ENCODE measurements around the gene LRRC74B.

The LRRC74B gene

DNA sequence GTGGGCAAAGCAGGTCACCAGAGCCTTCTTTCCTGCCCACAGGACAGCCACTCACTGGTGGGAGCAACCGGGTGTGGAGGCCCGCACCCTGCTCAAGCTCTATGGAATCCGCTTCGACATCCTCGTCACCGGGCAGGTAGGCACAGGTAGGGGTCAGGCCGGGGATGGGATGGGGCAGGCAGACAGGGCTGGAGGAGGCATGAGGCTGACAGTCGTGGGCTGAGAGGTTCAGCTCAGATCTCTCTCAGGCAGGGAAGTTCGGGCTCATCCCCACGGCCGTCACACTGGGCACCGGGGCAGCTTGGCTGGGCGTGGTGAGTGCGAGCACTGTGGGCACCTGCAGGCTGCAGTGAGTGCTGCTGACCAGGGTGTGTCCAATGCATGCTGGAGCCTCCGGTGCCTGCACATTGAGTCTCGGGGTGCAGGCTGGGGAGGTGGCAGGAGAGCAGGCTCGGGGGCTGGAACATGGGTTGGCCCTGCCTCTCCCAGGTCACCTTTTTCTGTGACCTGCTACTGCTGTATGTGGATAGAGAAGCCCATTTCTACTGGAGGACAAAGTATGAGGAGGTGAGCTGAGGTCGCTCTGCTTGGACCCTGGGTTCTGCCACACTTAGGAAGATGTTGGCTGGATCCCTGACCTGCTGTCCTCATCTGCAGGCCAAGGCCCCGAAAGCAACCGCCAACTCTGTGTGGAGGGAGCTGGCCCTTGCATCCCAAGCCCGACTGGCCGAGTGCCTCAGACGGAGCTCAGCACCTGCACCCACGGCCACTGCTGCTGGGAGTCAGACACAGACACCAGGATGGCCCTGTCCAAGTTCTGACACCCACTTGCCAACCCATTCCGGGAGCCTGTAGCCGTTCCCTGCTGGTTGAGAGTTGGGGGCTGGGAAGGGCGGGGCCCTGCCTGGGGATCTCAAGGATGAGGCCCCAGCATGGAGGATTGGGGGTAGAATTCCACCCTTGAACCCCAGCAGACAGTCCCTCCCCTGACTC, 19.7 kb upstream of the LRRC74B start:
- Mint-ChIP-seq H3K4me3 (peak overlapping the region in 1 of 2 donors; percentile 52), H3K27me3 (peaks cover 4% of the 10 kb centered on the region), H3K4me1 (peaks cover 33% of the 10 kb centered on the region), H3K9me3 (no peaks in the 10 kb centered on the region), H3K27ac (peak overlapping the region; percentile 42 to 83)
- ATAC-seq (no peak), DNase-seq (no peak)

- ATAC-seq (no peak), DNase-seq (no peak)
- no peak overlapping the region for H3K4me3 Mint-ChIP-seq
- peaks cover 13% of the 10 kb centered on the region for H3K27me3 Mint-ChIP-seq
- H3K4me1 Mint-ChIP-seq: peaks cover 43% of the 10 kb centered on the region
- H3K27ac Mint-ChIP-seq: no peak overlapping the region
- no peaks in the 10 kb centered on the region for H3K9me3 Mint-ChIP-seq
Measured at GRCh38 chr22:21026783-21027692, 18.7 kb upstream of the LRRC74B start.

GRCh38 chr22:21028277-21029251, 17.2 kb upstream of the LRRC74B start:
- Mint-ChIP-seq H3K4me3 (no peak overlapping the region), H3K4me1 (peaks cover 49% of the 10 kb centered on the region), H3K27ac (no peak overlapping the region), H3K27me3 (peaks cover 20% of the 10 kb centered on the region), H3K9me3 (no peaks in the 10 kb centered on the region)
- DNase-seq: no peak
- ATAC-seq: no peak

- no peak for DNase-seq
- no peak for ATAC-seq
- Mint-ChIP-seq H3K9me3 (no peaks in the 10 kb centered on the region), H3K4me1 (peaks cover 43% of the 10 kb centered on the region), H3K4me3 (no peak overlapping the region), H3K27me3 (peaks cover 20% of the 10 kb centered on the region), H3K27ac (no peak overlapping the region)
Measured at GRCh38 chr22:21029486-21030025, 16.2 kb upstream of the LRRC74B start.

- Mint-ChIP-seq H3K4me3 (no peak overlapping the region), H3K27me3 (peaks cover 20% of the 10 kb centered on the region), H3K4me1 (peaks cover 41% of the 10 kb centered on the region), H3K9me3 (no peaks in the 10 kb centered on the region), H3K27ac (no peak overlapping the region)
- ATAC-seq: no peak
- DNase-seq: no peak
Measured at GRCh38 chr22:21030032-21030431, 15.7 kb upstream of the LRRC74B start.

DNA sequence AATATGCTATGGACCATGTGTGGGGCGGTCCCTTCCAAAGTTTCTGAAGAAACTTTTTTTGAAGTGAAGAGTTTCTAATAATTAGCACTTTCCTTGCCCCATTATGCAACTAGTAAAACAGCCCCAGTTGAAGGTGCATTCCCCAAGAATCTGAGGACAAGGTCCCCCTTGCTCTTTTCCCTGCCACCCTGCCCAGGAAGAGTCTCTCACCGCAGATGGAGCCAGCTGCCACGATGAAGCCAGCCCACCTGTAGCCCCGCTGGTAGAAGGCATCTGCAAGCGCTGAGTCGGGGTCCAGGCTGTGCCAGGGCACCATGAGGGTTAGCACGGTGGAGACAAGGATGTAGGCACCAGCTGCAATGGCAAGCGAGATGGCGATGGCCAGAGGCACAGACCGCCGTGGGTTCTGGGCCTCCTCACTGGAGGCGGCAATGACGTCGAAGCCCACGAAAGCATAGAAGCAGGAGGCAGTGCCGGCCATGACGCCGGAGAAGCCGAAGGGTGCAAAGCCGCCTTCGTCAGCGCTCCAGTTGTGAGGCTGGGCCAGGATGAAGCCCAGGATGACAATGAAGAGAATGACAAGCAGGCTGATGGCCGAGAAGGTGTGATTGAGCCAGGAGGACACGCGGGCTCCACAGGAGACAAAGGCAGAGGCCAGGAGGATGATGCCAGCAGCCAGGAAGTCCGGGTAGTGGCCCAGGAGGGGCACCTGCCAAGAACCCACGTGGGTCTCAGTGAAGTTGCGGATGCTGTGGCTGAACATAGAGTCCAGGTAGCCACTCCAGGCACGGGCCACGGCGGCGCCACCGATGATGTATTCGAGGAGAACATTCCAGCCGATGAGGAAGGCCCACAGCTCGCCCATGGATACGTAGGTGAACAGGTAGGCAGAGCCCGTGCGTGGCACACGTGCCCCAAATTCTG, 14.9 kb upstream of the LRRC74B start:
- DNase-seq (no peak), ATAC-seq (no peak)
- H3K9me3 Mint-ChIP-seq: no peaks in the 10 kb centered on the region
- H3K4me1 Mint-ChIP-seq: peaks cover 32% of the 10 kb centered on the region
- peak overlapping the region in 1 of 2 donors; percentile 48 for H3K27ac Mint-ChIP-seq
- H3K27me3 Mint-ChIP-seq: peaks cover 20% of the 10 kb centered on the region
- peak overlapping the region in 1 of 2 donors; percentile 79 for H3K4me3 Mint-ChIP-seq

DNA sequence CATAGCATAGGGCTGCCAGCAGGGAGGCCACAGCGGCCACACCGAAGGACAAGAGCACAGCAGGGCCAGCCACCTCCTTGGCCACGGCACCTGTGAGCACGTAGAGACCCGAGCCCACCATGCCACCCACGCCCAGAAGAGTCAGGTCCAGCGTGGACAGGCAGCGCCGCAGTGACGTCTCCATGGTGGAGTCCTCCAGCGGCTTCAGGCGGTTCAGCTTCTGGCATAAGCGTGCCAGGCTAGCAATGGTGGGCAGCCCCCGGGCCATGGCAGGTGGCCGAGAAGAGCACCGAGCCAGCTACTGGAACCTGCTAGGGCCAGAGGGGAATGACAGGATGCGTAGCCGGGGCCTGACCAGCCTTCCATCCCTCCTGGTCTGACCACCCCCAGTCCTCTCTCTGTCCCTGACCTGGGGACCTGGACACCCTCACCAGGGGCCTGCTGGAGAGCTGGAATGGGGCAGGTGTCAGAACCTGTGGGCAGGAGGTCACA, 14.2 kb upstream of the LRRC74B start:
- Mint-ChIP-seq H3K4me1 (peaks cover 28% of the 10 kb centered on the region), H3K4me3 (peak overlapping the region in 1 of 2 donors; percentile 79), H3K27ac (peak overlapping the region in 1 of 2 donors; percentile 61), H3K9me3 (no peaks in the 10 kb centered on the region), H3K27me3 (peaks cover 20% of the 10 kb centered on the region)
- ATAC-seq (no peak), DNase-seq (no peak)

DNA sequence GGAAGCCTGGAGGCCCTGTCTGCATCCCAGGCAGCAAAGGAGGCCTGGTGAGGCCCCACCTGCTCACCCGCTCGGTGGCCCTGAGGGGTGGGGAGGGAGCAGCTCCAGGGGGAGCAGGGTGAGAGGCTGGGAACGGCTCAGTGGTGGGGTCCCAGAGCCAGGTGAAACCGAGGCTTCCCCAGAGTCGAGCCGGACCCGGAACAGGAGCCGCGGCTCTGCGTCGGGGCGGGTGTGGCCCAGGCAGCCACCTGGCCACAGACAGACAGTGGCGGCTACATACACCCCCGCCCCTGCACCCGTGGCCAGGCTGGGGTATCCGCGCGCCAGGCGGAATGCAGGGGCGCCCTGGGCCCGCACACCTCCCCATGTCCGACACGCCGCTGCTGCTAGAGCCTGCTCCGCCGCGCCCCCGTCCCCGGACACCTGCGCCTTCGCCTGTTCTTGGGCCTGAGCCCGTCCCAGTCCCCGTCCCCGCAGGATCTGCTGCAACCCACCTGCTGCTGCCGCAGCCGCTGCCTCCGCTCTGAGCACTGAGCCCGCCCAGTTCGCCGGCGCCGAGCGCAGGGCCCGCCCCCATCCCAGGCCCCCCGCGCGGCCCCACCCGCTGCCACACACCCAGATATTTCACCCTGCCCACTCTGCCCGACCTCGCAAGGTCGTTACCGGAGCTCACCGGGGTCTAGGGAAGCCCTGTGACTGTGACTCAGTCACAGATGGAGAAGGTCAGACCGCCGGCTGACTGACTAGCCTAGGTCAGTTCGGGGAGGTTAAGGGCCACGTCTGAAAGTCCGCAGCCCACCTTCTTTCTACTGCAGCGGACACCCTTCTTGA, 13.5 kb upstream of the LRRC74B start, which contains the start of gene SLC7A4:
Gene SLC7A4 (minus strand): TSS at position 525 of the 831 bp plus-strand sequence. CDS start 749 bp downstream, outside the sequence.
- Mint-ChIP-seq H3K4me1 (peaks cover 28% of the 10 kb centered on the region), H3K27ac (peak within 1 kb of the TSS; percentile 12 to 61), H3K4me3 (peak within 1 kb of the TSS; percentile 62 to 79), H3K9me3 (no peaks in the 10 kb centered on the region), H3K27me3 (peaks cover 20% of the 10 kb centered on the region)
- ATAC-seq: peak; percentile 52
- no peak for DNase-seq

- peak overlapping the region in 1 of 2 donors; percentile 12 for H3K27ac Mint-ChIP-seq
- DNase-seq (no peak), ATAC-seq (no peak)
Measured at GRCh38 chr22:21032868-21033688, 12.7 kb upstream of the LRRC74B start.

GRCh38 chr22:21033895-21034294, 11.9 kb upstream of the LRRC74B start:
- peaks cover 20% of the 10 kb centered on the region for H3K27me3 Mint-ChIP-seq
- peak overlapping the region in 1 of 2 donors; percentile 60 for H3K27ac Mint-ChIP-seq
- no peaks in the 10 kb centered on the region for H3K9me3 Mint-ChIP-seq
- ATAC-seq: peak; percentile 87
- no peak for DNase-seq
- H3K4me3 Mint-ChIP-seq: no peak overlapping the region
- H3K4me1 Mint-ChIP-seq: peaks cover 28% of the 10 kb centered on the region

More at GRCh38 chr22:21032868-21033688, 12.7 kb upstream of the LRRC74B start:
- Mint-ChIP-seq H3K4me1 (peaks cover 28% of the 10 kb centered on the region), H3K27me3 (peaks cover 20% of the 10 kb centered on the region), H3K9me3 (no peaks in the 10 kb centered on the region), H3K4me3 (peak overlapping the region; percentile 62 to 79)

- no peak overlapping the region for H3K4me3 Mint-ChIP-seq
Measured at GRCh38 chr22:21034989-21035388, 10.8 kb upstream of the LRRC74B start.

GRCh38 chr22:21038405-21038804, 7.3 kb upstream of the LRRC74B start:
- H3K4me3 Mint-ChIP-seq: no peak overlapping the region
- no peak for DNase-seq
- no peak overlapping the region for H3K27ac Mint-ChIP-seq
- ATAC-seq: no peak
- H3K4me1 Mint-ChIP-seq: peaks cover 5% of the 10 kb centered on the region
- peaks cover 17% of the 10 kb centered on the region for H3K27me3 Mint-ChIP-seq
- no peaks in the 10 kb centered on the region for H3K9me3 Mint-ChIP-seq

More at GRCh38 chr22:21034989-21035388, 10.8 kb upstream of the LRRC74B start:
- peaks cover 22% of the 10 kb centered on the region for H3K4me1 Mint-ChIP-seq
- ATAC-seq (no peak), DNase-seq (no peak)
- H3K9me3 Mint-ChIP-seq: no peaks in the 10 kb centered on the region
- no peak overlapping the region for H3K27ac Mint-ChIP-seq
- peaks cover 20% of the 10 kb centered on the region for H3K27me3 Mint-ChIP-seq

Data from stimulated activated naive CD8-positive, alpha-beta T cell treated with anti-CD3 and anti-CD28 coated beads, Interleukin-15, amount 100 ng/mL, for 72 hours (primary cell).